Activated CD4-positive, alpha-beta memory T cell treated with anti-CD3 and anti-CD28 coated beads, Interleukin-2, amount 10 ng/mL, durations not matched to agents 7 days and 5 days (primary cell): Measurements from ENCODE around the gene CALML6. TPM values are rescaled to one million over a fixed set of nuclear protein-coding genes. Genes with fewer than 3 reads are reported as not detected.
"Not testable (repeated sequence)": the region's sequence is repeated elsewhere in the genome, so short reads cannot be mapped to it uniquely, and the experiment has no call there.

Experiments
- CTCF ChIA-PET: fragments of 350-600 bp; sonication (Branson Sonifier 250); formaldehyde crosslinking; loops from one replicate; lab custom pipeline; 2021; ENCODE audit warnings: antibody characterized with exemption, inconsistent platforms; lab: Charles Lee
- POLR2A ChIA-PET: fragments of 350-600 bp; sonication (Branson Sonifier 250); formaldehyde crosslinking; loops from one replicate; lab custom pipeline; 2021; ENCODE audit warnings: antibody characterized with exemption; lab: Charles Lee
- DNase-seq: peaks from one replicate; pipeline ENCODE4 v3.0.0-alpha.2; 2020
- H3K27ac Mint-ChIP-seq: one replicate; pipeline ENCODE4 v1.8.0; 2021; ENCODE audit warnings: mild to moderate bottlenecking, mixed read lengths
- H3K27me3 Mint-ChIP-seq: one replicate; pipeline ENCODE4 v1.8.0; 2021; ENCODE audit warnings: mixed read lengths
- H3K36me3 Mint-ChIP-seq: one replicate; pipeline ENCODE4 v1.8.0; 2021; ENCODE audit warnings: low read depth, mixed read lengths
- H3K4me1 Mint-ChIP-seq: one replicate; pipeline ENCODE4 v1.8.0; 2021; ENCODE audit warnings: mixed read lengths
- H3K4me3 Mint-ChIP-seq: one replicate; pipeline ENCODE4 v1.8.0; 2021; ENCODE audit warnings: mild to moderate bottlenecking, mixed read lengths
- H3K9me3 Mint-ChIP-seq: one replicate; pipeline ENCODE4 v1.8.0; 2021; ENCODE audit warnings: mixed read lengths
- total RNA-seq, 2 experiments: library from RNA; stranded (reverse); gene quantifications; one replicate each; pipeline ENCODE4 v1.2.3, GENCODE V29; 2021

Gene CALML6
- total RNA-seq, 2 experiments from 2014 or later: 0.25 to 0.38 TPM

GRCh38 chr1:1925437-1926345, 10.6 kb downstream of the CALML6 start:
- Mint-ChIP-seq H3K9me3 (no peaks in the 10 kb centered on the region), H3K4me1 (no peaks in the 10 kb centered on the region), H3K36me3 (no peaks in the 10 kb centered on the region), H3K27ac (no peak overlapping the region), H3K27me3 (no peaks in the 10 kb centered on the region), H3K4me3 (no peak overlapping the region)
- ChIA-PET CTCF (no interaction called here), POLR2A (no interaction called here)
- no peak for DNase-seq

GRCh38 chr1:1926346-1926811, 11.3 kb downstream of the CALML6 start:
- DNase-seq: no peak
- CTCF ChIA-PET: no interaction called here
- no peaks in the 10 kb centered on the region for H3K27me3 Mint-ChIP-seq
- H3K36me3 Mint-ChIP-seq: no peaks in the 10 kb centered on the region
- no peaks in the 10 kb centered on the region for H3K9me3 Mint-ChIP-seq
- H3K4me3 Mint-ChIP-seq: no peak overlapping the region
- no peak overlapping the region for H3K27ac Mint-ChIP-seq
- POLR2A ChIA-PET: no interaction called here
- no peaks in the 10 kb centered on the region for H3K4me1 Mint-ChIP-seq

DNA sequence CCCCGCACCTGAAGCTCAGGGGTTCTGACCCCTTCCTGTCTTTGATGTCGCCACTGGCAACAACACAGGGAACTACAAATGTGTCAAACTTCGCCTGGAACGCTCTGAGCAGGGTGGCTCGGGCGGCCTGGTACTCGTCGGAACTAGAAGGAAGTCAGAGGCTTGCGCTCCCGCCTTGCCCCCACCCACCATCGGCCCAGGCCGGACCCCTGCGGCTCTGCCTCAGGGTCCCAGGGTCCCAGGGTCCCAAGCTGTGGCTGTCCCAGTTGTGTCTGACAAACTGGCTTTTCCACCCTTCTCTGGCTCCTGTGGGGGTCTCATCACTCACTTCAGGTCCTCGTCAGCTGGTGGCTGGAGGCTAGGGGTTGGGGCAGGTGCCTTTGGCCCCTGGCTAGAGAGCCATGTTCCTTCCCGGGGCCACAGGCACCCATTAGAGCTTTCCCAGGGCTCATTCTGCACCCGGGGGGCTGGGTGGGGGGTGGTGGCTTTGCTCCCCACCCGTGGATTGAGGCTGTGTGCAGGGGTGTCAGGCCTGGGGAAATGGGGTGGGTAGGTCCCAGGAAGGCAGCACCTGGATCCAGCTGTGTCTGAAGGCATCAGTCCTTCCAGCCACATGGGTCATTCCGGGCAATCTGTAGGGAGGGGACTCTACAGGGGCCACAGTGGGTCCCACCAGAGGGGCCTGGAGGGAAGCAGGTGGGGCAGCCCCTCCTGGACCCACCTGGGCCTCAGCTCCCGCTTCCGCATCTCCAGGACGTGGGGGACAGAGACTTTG, 12.0 kb downstream of the CALML6 start:
- H3K36me3 Mint-ChIP-seq: no peaks in the 10 kb centered on the region
- H3K4me3 Mint-ChIP-seq: no peak overlapping the region
- no peak overlapping the region for H3K27ac Mint-ChIP-seq
- ChIA-PET POLR2A (no interaction called here), CTCF (no interaction called here)
- no peaks in the 10 kb centered on the region for H3K9me3 Mint-ChIP-seq
- DNase-seq: no peak
- no peaks in the 10 kb centered on the region for H3K27me3 Mint-ChIP-seq
- no peaks in the 10 kb centered on the region for H3K4me1 Mint-ChIP-seq

DNA sequence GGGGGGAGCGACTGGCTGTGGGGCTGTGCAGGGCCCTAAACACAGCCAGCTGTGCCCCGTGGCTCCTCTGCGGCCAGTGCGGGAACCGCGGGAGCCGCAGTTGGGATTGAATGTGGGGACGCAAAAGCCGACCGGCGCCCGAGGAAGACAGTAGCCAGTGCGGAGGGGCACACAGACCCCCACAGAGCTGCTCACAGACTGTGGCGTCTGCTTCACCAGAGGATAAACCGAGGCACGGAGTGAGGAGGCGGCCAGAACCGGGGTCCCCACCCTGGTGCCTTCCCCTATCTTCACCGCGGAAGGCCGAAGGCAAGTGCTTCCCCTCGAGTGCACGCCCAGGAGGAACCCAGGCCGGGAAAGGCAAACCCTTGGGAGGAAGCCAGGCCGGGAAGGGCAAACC, 12.7 kb downstream of the CALML6 start:
- H3K4me3 Mint-ChIP-seq: no peak overlapping the region
- H3K4me1 Mint-ChIP-seq: no peaks in the 10 kb centered on the region
- ChIA-PET POLR2A (no interaction called here), CTCF (no interaction called here)
- no peaks in the 10 kb centered on the region for H3K9me3 Mint-ChIP-seq
- H3K27me3 Mint-ChIP-seq: no peaks in the 10 kb centered on the region
- DNase-seq: no peak
- no peaks in the 10 kb centered on the region for H3K36me3 Mint-ChIP-seq
- no peak overlapping the region for H3K27ac Mint-ChIP-seq

DNA sequence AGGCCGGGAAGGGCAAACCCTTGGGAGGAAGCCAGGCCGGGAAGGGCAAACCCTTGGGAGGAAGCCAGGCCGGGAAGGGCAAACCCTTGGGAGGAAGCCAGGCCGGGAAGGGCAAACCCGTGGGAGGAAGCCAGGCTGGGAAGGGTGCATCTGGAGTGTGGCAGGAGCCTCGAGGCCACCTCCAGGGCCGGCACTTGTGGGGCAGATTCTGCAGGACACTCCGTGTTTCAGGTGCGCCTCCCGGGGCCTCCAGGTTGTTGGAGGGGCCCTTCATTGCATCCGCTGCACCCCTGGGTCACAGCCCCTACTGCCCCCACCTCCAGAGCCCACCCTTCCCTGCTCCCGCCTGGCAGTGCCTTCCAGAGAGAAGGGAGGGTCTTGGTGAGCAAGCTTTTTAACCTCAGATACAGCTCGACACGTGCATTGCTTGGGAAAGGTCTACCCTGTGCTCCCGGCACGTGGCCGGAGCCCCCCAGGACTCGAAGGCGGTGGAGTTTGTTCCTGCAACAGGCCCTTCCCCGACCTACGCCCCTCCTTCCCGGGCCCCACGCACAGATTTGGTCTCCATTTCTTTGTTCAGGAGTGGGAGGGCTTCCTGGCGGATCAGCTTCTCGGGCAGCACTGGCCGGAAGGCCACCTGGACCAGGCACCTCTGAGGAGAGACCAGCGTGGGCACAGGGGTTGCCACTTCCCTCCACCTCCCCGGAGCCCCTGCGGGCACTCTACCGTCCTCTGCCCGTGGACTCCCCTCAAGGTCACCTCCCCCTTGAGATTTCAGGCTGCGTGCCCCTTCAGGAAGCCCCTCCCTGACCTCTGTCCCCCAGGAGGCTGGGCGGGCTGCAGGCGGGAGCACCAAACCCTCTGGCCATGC, 13.4 kb downstream of the CALML6 start:
- no peaks in the 10 kb centered on the region for H3K27me3 Mint-ChIP-seq
- H3K27ac Mint-ChIP-seq: no peak overlapping the region
- peaks cover 1% of the 10 kb centered on the region for H3K9me3 Mint-ChIP-seq
- no peak overlapping the region for H3K4me3 Mint-ChIP-seq
- no peak for DNase-seq
- ChIA-PET CTCF (no interaction called here), POLR2A (no interaction called here)
- H3K36me3 Mint-ChIP-seq: no peaks in the 10 kb centered on the region
- H3K4me1 Mint-ChIP-seq: no peaks in the 10 kb centered on the region

- peaks cover 8% of the 10 kb centered on the region for H3K9me3 Mint-ChIP-seq
- DNase-seq: no peak
- H3K36me3 Mint-ChIP-seq: peaks cover 2% of the 10 kb centered on the region
- H3K4me3 Mint-ChIP-seq: no peak overlapping the region
- H3K27me3 Mint-ChIP-seq: no peaks in the 10 kb centered on the region
- no peak overlapping the region for H3K27ac Mint-ChIP-seq
- H3K4me1 Mint-ChIP-seq: no peaks in the 10 kb centered on the region
- POLR2A ChIA-PET: no interaction called here
- CTCF ChIA-PET: no interaction called here
Measured at GRCh38 chr1:1929102-1929638, 14.1 kb downstream of the CALML6 start.

DNA sequence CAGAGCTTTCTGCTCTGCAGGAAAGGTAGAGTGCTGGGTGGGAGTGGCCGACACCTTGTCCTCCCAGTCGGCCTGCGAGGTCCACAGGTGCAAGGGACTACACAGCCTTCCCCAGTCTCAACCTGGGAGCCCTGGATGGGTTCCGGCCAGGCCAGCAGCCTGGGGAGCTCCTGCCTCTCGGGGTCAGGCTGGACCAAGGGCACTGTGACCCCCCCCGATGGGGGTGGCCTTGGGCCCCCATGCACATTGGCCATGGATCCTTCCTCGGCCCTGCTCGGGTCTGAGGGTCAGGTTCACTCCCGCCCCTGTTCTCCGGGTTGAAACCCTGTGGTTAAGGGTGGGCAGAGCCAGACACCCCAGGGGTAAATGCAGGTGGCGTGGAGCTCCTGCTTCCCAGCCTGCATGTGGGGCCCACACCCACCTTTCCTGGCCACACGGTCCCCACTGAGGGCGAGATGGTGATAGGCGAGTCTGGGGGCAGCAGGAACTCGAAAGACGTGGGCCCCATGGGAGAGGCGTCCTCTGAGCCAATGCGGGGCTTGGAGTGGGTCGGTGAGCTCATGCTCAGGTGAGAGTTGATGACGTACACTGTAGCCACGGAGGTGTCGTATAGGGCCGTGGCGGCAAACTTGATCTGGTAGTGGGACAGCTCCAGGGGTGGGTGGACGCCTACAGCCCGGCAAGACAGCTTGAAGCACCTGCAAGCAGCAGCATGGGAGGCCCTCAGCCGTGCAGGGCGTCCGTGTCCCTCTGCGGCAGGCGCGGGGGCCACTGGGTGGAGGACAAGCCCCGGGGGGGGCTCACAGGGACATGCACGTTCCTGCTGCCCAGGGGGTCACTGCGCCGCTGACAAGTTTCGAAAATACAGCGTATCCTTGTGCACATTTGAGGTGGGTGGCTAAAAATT, 14.8 kb downstream of the CALML6 start:
- H3K4me1 Mint-ChIP-seq: no peaks in the 10 kb centered on the region
- no peak for DNase-seq
- H3K36me3 Mint-ChIP-seq: peaks cover 5% of the 10 kb centered on the region
- peaks cover 16% of the 10 kb centered on the region for H3K9me3 Mint-ChIP-seq
- CTCF ChIA-PET: no interaction called here
- H3K27me3 Mint-ChIP-seq: no peaks in the 10 kb centered on the region
- no peak overlapping the region for H3K27ac Mint-ChIP-seq
- POLR2A ChIA-PET: no interaction called here
- H3K4me3 Mint-ChIP-seq: no peak overlapping the region

- H3K4me1 Mint-ChIP-seq, POLR2A ChIA-PET, H3K4me3 Mint-ChIP-seq, DNase-seq, H3K27ac Mint-ChIP-seq, H3K27me3 Mint-ChIP-seq, H3K36me3 Mint-ChIP-seq, CTCF ChIA-PET: not testable (repeated sequence)
- H3K9me3 Mint-ChIP-seq: peaks cover 23% of the 10 kb centered on the region
Measured at GRCh38 chr1:1934848-1935247, 19.8 kb downstream of the CALML6 start.

DNA sequence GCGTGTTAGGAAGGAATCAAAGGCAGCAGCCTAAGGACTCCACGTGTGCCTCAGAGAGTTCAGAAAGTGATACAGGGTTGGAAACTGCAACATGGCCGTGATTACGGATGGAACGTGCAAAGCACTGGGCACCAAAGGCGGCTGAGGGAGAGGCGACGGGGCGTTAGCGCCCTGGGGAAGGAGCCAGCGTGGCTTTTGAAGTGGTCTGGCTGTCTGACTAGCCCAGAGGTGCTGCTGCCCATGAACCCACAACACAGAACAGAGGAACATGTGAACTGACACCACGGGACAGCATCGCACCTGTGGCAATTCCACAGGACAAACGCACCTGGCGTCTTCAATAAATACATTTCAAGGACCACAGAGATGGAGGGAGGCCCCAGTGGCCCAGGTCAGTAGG, 22.0 kb downstream of the CALML6 start:
- peaks cover 5% of the 10 kb centered on the region for H3K36me3 Mint-ChIP-seq
- ChIA-PET CTCF (no interaction called here), POLR2A (no interaction called here)
- no peak for DNase-seq
- no peak overlapping the region for H3K4me3 Mint-ChIP-seq
- H3K27ac Mint-ChIP-seq: no peak overlapping the region
- H3K4me1 Mint-ChIP-seq: no peaks in the 10 kb centered on the region
- H3K9me3 Mint-ChIP-seq: peaks cover 23% of the 10 kb centered on the region
- H3K27me3 Mint-ChIP-seq: no peaks in the 10 kb centered on the region

DNA sequence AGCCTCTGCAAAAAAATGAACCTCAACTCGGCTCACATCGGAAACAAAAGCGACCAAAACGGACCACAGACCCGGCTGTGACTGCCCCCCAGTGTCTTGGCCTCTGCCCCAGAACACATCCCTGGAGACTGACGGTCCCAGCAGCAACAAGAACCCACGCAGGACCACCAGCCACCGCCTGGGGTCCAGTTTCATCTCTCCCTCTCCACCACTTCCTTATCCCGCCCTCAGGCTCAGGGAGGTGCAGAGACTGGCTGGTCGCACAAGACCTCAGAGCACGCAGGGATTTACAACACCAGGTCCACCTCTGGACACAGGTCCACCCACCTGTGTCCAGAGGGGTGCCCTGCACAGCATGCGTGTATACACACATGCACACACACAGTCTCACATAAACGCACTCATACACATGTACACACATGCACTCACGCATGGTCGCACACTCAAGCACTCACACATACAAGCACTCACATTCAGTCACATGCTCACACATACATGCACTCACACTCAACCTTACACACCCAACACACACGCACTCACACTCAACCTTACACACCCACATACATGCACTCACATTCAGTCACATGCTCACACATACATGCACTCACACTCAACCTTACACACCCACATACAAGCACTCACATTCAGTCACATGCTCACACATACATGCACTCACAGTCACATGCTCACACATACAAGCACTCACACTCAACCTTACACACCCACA, 22.7 kb downstream of the CALML6 start:
- ChIA-PET CTCF (no interaction called here), POLR2A (no interaction called here)
- no peak for DNase-seq
- no peak overlapping the region for H3K4me3 Mint-ChIP-seq
- H3K9me3 Mint-ChIP-seq: peaks cover 23% of the 10 kb centered on the region
- no peaks in the 10 kb centered on the region for H3K4me1 Mint-ChIP-seq
- H3K27me3 Mint-ChIP-seq: no peaks in the 10 kb centered on the region
- no peak overlapping the region for H3K27ac Mint-ChIP-seq
- H3K36me3 Mint-ChIP-seq: peaks cover 5% of the 10 kb centered on the region

DNA sequence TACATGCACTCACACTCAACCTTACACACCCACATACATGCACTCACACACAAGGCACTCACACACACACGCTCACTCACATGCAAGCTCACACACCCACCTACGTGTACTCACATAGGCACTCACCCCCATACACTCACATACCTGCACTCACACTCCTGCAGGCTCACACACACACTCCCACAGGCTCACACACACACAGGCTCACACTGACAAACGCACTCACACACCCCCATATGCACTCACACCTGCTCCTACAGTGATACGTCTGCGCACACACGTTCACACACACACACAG, 23.2 kb downstream of the CALML6 start:
- no peak overlapping the region for H3K27ac Mint-ChIP-seq
- no peaks in the 10 kb centered on the region for H3K4me1 Mint-ChIP-seq
- H3K4me3 Mint-ChIP-seq: no peak overlapping the region
- CTCF ChIA-PET: no interaction called here
- H3K36me3 Mint-ChIP-seq: peaks cover 5% of the 10 kb centered on the region
- no peaks in the 10 kb centered on the region for H3K27me3 Mint-ChIP-seq
- H3K9me3 Mint-ChIP-seq: peaks cover 23% of the 10 kb centered on the region
- DNase-seq: no peak
- POLR2A ChIA-PET: no interaction called here
